ENCODE measurements around the gene RBFOX1. TPM values are rescaled to one million over a fixed set of nuclear protein-coding genes. Genes with fewer than 3 reads are reported as not detected.

The RBFOX1 gene
- total and polyA plus RNA-seq, 5 experiments from 2014 or later, result not detected

- no peak for ATAC-seq
- POLR2A ChIA-PET, result no interaction called here
Observed at GRCh38 chr16:7438601-7439000, 106.0 kb downstream of the RBFOX1 start.

DNA sequence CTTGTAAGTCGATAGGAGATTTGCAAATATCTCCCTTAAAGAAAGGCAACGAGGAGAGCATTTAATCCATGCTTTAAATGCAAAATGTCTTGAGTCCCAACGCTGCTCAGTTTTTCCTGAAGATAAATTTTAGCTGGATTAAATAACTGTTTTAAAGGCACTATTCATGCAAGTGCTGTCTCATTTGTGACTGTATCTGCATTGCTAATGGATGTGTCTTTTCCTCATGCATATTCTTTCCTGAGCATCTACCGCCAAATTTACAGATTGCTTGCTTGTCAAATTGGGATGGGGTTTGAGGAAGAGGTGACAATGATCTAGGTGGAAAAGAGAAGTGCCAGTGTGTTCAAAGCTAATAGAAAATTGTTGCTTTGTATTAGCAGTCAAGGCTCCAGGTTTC is 106.9 kb downstream of the RBFOX1 start:
- Mint-ChIP-seq H3K4me1 (no peaks in the 10 kb centered on the region), H3K27ac (no peak overlapping the region), H3K27me3 (no peaks in the 10 kb centered on the region), H3K4me3 (no peak overlapping the region), H3K9me3 (peaks cover 0 to 24% (median 6%) of the 10 kb centered on the region in 9 donors), H3K36me3 (peaks cover 0 to 4% (median 0%) of the 10 kb centered on the region in 3 donors)
- ATAC-seq, result no peak
- POLR2A ChIA-PET, result no interaction called here
- no peak for DNase-seq

More at GRCh38 chr16:7438601-7439000, 106.0 kb downstream of the RBFOX1 start:
- Mint-ChIP-seq H3K36me3 (peaks cover 0 to 8% (median 0%) of the 10 kb centered on the region in 3 donors), H3K9me3 (peaks cover 0 to 16% (median 7%) of the 10 kb centered on the region in 9 donors), H3K27me3 (no peaks in the 10 kb centered on the region), H3K4me1 (no peaks in the 10 kb centered on the region), H3K4me3 (no peak overlapping the region), H3K27ac (no peak overlapping the region)
- no peak for DNase-seq

DNA sequence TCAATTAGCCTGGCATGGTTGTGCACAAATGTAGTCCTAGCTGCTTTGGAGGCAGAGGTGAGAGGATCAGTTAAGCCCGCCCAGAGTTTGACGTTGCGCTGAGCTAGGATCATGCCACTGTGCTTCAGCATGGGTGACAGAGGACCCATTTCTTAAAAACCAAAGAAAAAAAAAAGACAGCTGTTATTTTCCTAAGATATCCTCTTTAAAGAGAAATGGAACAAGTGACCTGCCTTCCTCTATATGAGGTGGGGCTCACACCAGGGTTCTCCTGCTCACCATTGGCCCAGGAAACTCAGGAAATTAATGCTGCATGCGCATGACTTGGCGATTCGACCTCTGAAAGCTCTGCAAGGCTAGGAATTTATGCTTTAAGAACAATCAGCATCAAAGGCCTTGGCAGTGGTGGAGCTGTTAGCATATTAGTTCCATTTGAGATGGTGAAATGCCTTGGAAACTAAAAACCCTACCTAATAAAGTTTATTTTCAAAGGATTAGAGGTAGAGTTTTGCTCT is 108.3 kb downstream of the RBFOX1 start:
- peaks cover 1 to 38% (median 5%) of the 10 kb centered on the region in 9 donors for H3K9me3 Mint-ChIP-seq
- no peak overlapping the region for H3K27ac Mint-ChIP-seq
- DNase-seq, result no peak
- POLR2A ChIA-PET, result no interaction called here
- no peak for ATAC-seq
- H3K4me3 Mint-ChIP-seq, result no peak overlapping the region
- no peaks in the 10 kb centered on the region for H3K36me3 Mint-ChIP-seq
- H3K4me1 Mint-ChIP-seq, result no peaks in the 10 kb centered on the region
- no peaks in the 10 kb centered on the region for H3K27me3 Mint-ChIP-seq

GRCh38 chr16:7442050-7442449 is 109.4 kb downstream of the RBFOX1 start:
- H3K27me3 Mint-ChIP-seq, result no peaks in the 10 kb centered on the region

GRCh38 chr16:7443142-7443541 is 110.5 kb downstream of the RBFOX1 start:
- ATAC-seq (no peak), DNase-seq (no peak)
- Mint-ChIP-seq H3K9me3 (peaks cover 3 to 35% (median 11%) of the 10 kb centered on the region in 9 donors), H3K27me3 (no peaks in the 10 kb centered on the region), H3K4me1 (no peaks in the 10 kb centered on the region), H3K4me3 (no peak overlapping the region), H3K36me3 (no peaks in the 10 kb centered on the region), H3K27ac (no peak overlapping the region)
- POLR2A ChIA-PET, result no interaction called here

More at GRCh38 chr16:7442050-7442449, 109.4 kb downstream of the RBFOX1 start:
- Mint-ChIP-seq H3K4me3 (no peak overlapping the region), H3K36me3 (no peaks in the 10 kb centered on the region), H3K27ac (no peak overlapping the region), H3K9me3 (peaks cover 3 to 44% (median 8%) of the 10 kb centered on the region in 9 donors), H3K4me1 (no peaks in the 10 kb centered on the region)
- POLR2A ChIA-PET, result no interaction called here
- DNase-seq (no peak), ATAC-seq (no peak)

- Mint-ChIP-seq H3K4me1 (no peaks in the 10 kb centered on the region), H3K36me3 (no peaks in the 10 kb centered on the region), H3K9me3 (peaks cover 3 to 34% (median 11%) of the 10 kb centered on the region in 9 donors), H3K27ac (no peak overlapping the region), H3K27me3 (no peaks in the 10 kb centered on the region), H3K4me3 (no peak overlapping the region)
- POLR2A ChIA-PET, result no interaction called here
- DNase-seq (no peak), ATAC-seq (no peak)
Observed at GRCh38 chr16:7443648-7444365, 111.2 kb downstream of the RBFOX1 start.

DNA sequence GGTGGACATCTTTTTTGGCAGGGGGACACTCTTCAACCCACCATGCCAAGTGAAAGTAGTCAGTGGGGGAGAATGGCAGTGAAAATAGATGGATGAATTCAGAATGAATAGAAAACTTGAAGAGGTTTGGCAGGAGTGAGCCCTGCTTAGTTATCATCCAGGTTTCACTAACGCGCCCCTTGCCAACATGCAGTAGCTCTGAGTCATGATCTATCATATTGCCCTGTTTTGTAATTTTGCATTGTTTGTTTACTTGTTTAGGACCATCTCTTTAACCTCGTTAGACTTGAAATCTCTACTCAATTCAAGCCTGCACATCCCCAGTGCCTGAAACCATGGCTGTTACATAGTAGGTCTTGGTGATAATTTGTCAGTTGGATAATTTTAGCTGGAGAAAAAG is 116.7 kb downstream of the RBFOX1 start:
- no peak overlapping the region for H3K4me3 Mint-ChIP-seq
- ATAC-seq (no peak), DNase-seq (no peak)
- no peaks in the 10 kb centered on the region for H3K4me1 Mint-ChIP-seq
- peaks cover 0 to 8% (median 0%) of the 10 kb centered on the region in 5 donors for H3K27me3 Mint-ChIP-seq
- H3K36me3 Mint-ChIP-seq, result peaks cover 0 to 13% (median 0%) of the 10 kb centered on the region in 3 donors
- POLR2A ChIA-PET, result no interaction called here
- H3K27ac Mint-ChIP-seq, result no peak overlapping the region
- peaks cover 9 to 58% (median 22%) of the 10 kb centered on the region in 9 donors for H3K9me3 Mint-ChIP-seq

GRCh38 chr16:7449808-7450207 is 117.2 kb downstream of the RBFOX1 start:
- Mint-ChIP-seq H3K36me3 (peaks cover 0 to 13% (median 0%) of the 10 kb centered on the region in 3 donors), H3K27ac (no peak overlapping the region), H3K27me3 (peaks cover 0 to 8% (median 0%) of the 10 kb centered on the region in 5 donors), H3K4me1 (no peaks in the 10 kb centered on the region), H3K4me3 (no peak overlapping the region), H3K9me3 (peaks cover 9 to 58% (median 23%) of the 10 kb centered on the region in 9 donors)
- POLR2A ChIA-PET, result no interaction called here
- no peak for ATAC-seq
- DNase-seq, result no peak

GRCh38 chr16:7450440-7450839 is 117.8 kb downstream of the RBFOX1 start:
- ATAC-seq (no peak), DNase-seq (no peak)
- Mint-ChIP-seq H3K4me3 (no peak overlapping the region), H3K36me3 (peaks cover 0 to 13% (median 0%) of the 10 kb centered on the region in 3 donors), H3K4me1 (no peaks in the 10 kb centered on the region), H3K27ac (no peak overlapping the region), H3K9me3 (peaks cover 9 to 57% (median 23%) of the 10 kb centered on the region in 9 donors), H3K27me3 (peaks cover 0 to 8% (median 0%) of the 10 kb centered on the region in 5 donors)
- POLR2A ChIA-PET, result no interaction called here

DNA sequence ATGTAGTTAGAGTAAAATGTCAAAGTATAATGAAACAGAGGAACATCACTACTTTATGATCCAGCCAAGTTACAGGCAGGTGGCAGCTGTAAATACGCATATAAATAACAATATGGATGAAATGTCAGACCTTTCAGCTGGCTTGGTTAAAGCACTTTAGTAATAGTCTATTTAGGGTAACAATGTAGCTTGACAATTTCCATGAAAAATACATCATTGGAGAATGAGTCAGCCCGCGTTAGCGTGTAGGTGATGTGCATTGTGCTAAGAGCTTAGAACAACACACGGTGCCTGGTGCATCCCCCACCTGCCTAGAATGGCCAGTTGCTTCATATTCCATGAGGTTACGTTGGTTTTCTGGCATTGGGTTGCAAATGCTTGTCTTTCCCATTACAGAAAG is 119.4 kb downstream of the RBFOX1 start:
- no peak for ATAC-seq
- Mint-ChIP-seq H3K9me3 (peaks cover 6 to 51% (median 20%) of the 10 kb centered on the region in 9 donors), H3K4me1 (no peaks in the 10 kb centered on the region), H3K36me3 (peaks cover 0 to 13% (median 0%) of the 10 kb centered on the region in 3 donors), H3K27ac (no peak overlapping the region), H3K4me3 (no peak overlapping the region), H3K27me3 (peaks cover 0 to 8% (median 0%) of the 10 kb centered on the region in 5 donors)
- POLR2A ChIA-PET, result no interaction called here
- no peak for DNase-seq

DNA sequence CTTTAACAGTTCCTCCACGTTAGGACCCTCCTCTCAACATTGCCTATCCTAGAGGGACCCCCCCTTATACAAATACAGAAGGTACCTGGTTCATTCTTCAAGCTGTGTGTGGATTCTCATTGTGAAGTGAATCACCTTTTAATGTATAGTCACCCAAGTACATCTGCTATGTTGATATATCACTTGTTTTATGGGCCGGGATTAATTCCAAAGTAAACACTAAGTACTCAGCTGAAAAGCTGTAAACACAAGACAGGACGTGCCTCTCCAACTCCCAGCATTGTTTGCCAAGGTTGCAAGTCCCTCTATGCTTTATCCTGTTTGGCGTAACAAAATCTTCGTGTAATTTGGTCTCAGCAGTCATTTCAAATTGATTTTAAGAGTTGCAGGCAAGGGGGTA is 123.6 kb downstream of the RBFOX1 start:
- POLR2A ChIA-PET, result no interaction called here
- no peaks in the 10 kb centered on the region for H3K4me1 Mint-ChIP-seq
- H3K4me3 Mint-ChIP-seq, result no peak overlapping the region
- DNase-seq (no peak), ATAC-seq (no peak)
- peaks cover 7 to 48% (median 18%) of the 10 kb centered on the region in 9 donors for H3K9me3 Mint-ChIP-seq
- H3K27me3 Mint-ChIP-seq, result no peaks in the 10 kb centered on the region
- peaks cover 0 to 9% (median 0%) of the 10 kb centered on the region in 3 donors for H3K36me3 Mint-ChIP-seq
- H3K27ac Mint-ChIP-seq, result no peak overlapping the region

GRCh38 chr16:7458144-7458543 is 125.5 kb downstream of the RBFOX1 start:
- POLR2A ChIA-PET, result no interaction called here
- no peak for ATAC-seq
- H3K9me3 Mint-ChIP-seq, result peaks cover 7 to 35% (median 17%) of the 10 kb centered on the region in 9 donors
- H3K4me3 Mint-ChIP-seq, result no peak overlapping the region
- DNase-seq, result no peak
- H3K27ac Mint-ChIP-seq, result no peak overlapping the region
- no peaks in the 10 kb centered on the region for H3K27me3 Mint-ChIP-seq
- H3K4me1 Mint-ChIP-seq, result no peaks in the 10 kb centered on the region
- H3K36me3 Mint-ChIP-seq, result peaks cover 0 to 7% (median 0%) of the 10 kb centered on the region in 3 donors

DNA sequence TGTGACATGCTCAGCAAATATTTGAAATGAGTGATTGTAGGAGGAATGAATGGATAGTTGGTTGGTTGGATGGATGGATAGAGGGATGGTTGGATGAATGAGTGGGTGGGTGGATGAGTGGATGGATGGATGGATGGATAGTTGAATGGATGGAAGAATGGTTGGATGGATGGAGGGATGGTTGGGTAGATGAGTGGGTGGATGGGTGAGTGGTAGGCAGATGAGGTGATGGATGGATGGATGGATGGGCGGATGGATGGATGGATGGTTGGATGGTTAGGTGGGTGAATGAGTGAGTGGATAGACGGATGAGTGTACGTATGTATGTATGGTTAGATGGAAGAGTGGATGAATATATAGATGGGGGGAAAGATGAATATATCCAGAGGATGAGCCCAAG is 137.7 kb downstream of the RBFOX1 start:
- ATAC-seq, result no peak
- no peak overlapping the region for H3K4me3 Mint-ChIP-seq
- H3K9me3 Mint-ChIP-seq, result peaks cover 0 to 24% (median 17%) of the 10 kb centered on the region in 9 donors
- no peak overlapping the region for H3K27ac Mint-ChIP-seq
- peaks cover 0 to 4% (median 0%) of the 10 kb centered on the region in 3 donors for H3K36me3 Mint-ChIP-seq
- no peak for DNase-seq
- no peaks in the 10 kb centered on the region for H3K4me1 Mint-ChIP-seq
- POLR2A ChIA-PET, result no interaction called here
- H3K27me3 Mint-ChIP-seq, result no peaks in the 10 kb centered on the region
